ENCODE results near the gene ARGLU1. TPM values are rescaled to one million over a fixed set of nuclear protein-coding genes. Genes with fewer than 3 reads are reported as not detected.

The ARGLU1 gene
- total and polyA plus RNA-seq, 9 of the 15 experiments (the other 6 are each of a cell fraction or from before 2014, with no cell fraction given), result 19.3 to 99.9 (median 49.3) TPM

DNA sequence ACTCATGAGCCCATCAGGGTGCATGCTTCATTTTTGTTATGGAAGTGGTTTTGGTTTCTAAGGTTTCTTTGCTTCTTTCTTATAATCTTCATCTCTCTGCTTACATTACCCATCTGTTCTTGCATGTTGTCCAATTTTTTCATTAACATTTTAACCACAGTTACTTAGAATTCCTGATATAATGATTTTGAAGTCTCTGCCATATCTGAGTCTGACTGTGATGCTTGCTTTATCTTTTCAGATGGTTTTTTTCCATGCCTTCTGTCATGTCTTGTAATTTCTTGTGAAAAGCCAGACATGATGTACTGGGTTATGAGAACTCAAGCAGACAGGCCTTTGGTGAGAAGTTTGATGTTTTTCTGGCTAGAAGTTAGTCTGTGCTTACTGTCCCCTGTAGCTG, 8.0 kb upstream of the ARGLU1 start:
- BruUV-seq (replicated peaks), result no TSS peak
- H2AFZ ChIP-seq (ENCODE audit: low read depth, low read length), result no peak overlapping the region
- no peaks in the 10 kb centered on the region for H3K27me3 ChIP-seq (ENCODE audit: control insufficient read depth in 2 of 2, insufficient read depth in 2 of 2, low read length in 2 of 2)
- H3K27ac ChIP-seq (ENCODE audit: extremely low read depth, low read depth, low read length), result no peak overlapping the region
- in situ Hi-C loops (cut with MboI) (no loop called here), intact Hi-C loops (cut with micrococcal nuclease) (no loop called here)
- no peaks in the 10 kb centered on the region; a peak in 1 of 5 replicates for H3K4me1 ChIP-seq (replicated peaks in 1 of 2; ENCODE audit: control insufficient read depth in 2 of 2, insufficient read depth in 2 of 2, low read length in 2 of 2)
- ATAC-seq, result no peak
- no peak overlapping the region for H3K4me3 ChIP-seq
- H3K36me3 ChIP-seq (ENCODE audit: control insufficient read depth, insufficient read depth, low read length), result no peaks in the 10 kb centered on the region
- no peak overlapping the region for H3K4me2 ChIP-seq (ENCODE audit: insufficient read depth, low read length)
- no peaks in the 10 kb centered on the region for H3K79me2 ChIP-seq (ENCODE audit: control insufficient read depth, insufficient read depth, low read length)
- H3K9me3 ChIP-seq (replicated peaks; ENCODE audit: control insufficient read depth, insufficient read depth, low read depth, low read length), result no peaks in the 10 kb centered on the region
- no peaks in the 10 kb centered on the region for H3K9me1 ChIP-seq (ENCODE audit: control insufficient read depth, insufficient read depth, low read length)
- no peak for FAIRE-seq
- H3K9ac ChIP-seq (ENCODE audit: insufficient read depth in 1 of 2, low read depth in 2 of 2, low read length in 2 of 2), result no peak overlapping the region
- CTCF ChIA-PET (ENCODE audit: low intra/inter-chr PET ratio), result no interaction called here
- POLR2A ChIA-PET, result no interaction called here
- no peaks in the 10 kb centered on the region for H4K20me1 ChIP-seq (replicated peaks; ENCODE audit: control insufficient read depth, insufficient read depth, low read length)
- no peak for DNase-seq (ENCODE audit: extremely low read depth in 1 of 4, low spot score in 3 of 4)
- TF ChIP-seq ILK (tag; IDR thresholded peaks at IDR 0.05; ENCODE audit: borderline replicate concordance, low read depth) (no peak), GATAD2A (IDR thresholded peaks at IDR 0.05) (no peak), CBX8 (IDR thresholded peaks at IDR 0.05; ENCODE audit: borderline replicate concordance, extremely low read depth, low read depth, low read length, poor library complexity, severe bottlenecking) (no peak), NUFIP1 (IDR thresholded peaks at IDR 0.05; ENCODE audit: partially characterized antibody) (no peak), E4F1 (CRISPR knock-in tag; IDR thresholded peaks at IDR 0.05; ENCODE audit: borderline replicate concordance) (no peak), ZNF174 (CRISPR knock-in tag; IDR thresholded peaks at IDR 0.05) (no peak), GTF2B (IDR thresholded peaks at IDR 0.05; ENCODE audit: extremely low read depth, insufficient read length) (no peak), HDAC2 (IDR thresholded peaks at IDR 0.05) (no peak), STAG1 (CRISPR knock-in tag; IDR thresholded peaks at IDR 0.05; ENCODE audit: borderline replicate concordance) (no peak), C11orf30 (IDR thresholded peaks at IDR 0.05; ENCODE audit: low read depth) (no peak), FOXM1 (IDR thresholded peaks at IDR 0.05; ENCODE audit: low read depth) (no peak), FOXM1 (CRISPR knock-in tag; IDR thresholded peaks at IDR 0.05; ENCODE audit: low read depth) (no peak), ZNF146 (CRISPR knock-in tag; IDR thresholded peaks at IDR 0.05; ENCODE audit: unreplicated experiment) (no peak), TOE1 (IDR thresholded peaks at IDR 0.05; ENCODE audit: borderline replicate concordance) (no peak), TOE1 (CRISPR knock-in tag; IDR thresholded peaks at IDR 0.05; ENCODE audit: borderline replicate concordance, low read depth) (no peak), SIX5 (IDR thresholded peaks at IDR 0.05; ENCODE audit: borderline replicate concordance in 1 of 2, insufficient read depth in 1 of 2, low read depth in 1 of 2, low read length in 2 of 2) (no peak), SIN3A (IDR thresholded peaks at IDR 0.05; ENCODE audit: borderline replicate concordance in 2 of 2, control insufficient read depth in 1 of 2, low read depth in 2 of 2, low read length in 2 of 2) (no peak), NCOA6 (IDR thresholded peaks at IDR 0.05) (no peak), RCOR1 (IDR thresholded peaks at IDR 0.05; ENCODE audit: borderline replicate concordance in 1 of 2, low read depth in 2 of 2, low read length in 2 of 2) (no peak)
- TF ChIP-seq, protein P1, sequence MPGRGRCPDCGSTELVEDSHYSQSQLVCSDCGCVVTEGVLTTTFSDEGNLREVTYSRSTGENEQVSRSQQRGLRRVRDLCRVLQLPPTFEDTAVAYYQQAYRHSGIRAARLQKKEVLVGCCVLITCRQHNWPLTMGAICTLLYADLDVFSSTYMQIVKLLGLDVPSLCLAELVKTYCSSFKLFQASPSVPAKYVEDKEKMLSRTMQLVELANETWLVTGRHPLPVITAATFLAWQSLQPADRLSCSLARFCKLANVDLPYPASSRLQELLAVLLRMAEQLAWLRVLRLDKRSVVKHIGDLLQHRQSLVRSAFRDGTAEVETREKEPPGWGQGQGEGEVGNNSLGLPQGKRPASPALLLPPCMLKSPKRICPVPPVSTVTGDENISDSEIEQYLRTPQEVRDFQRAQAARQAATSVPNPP (IDR thresholded peaks at IDR 0.05; ENCODE audit: borderline replicate concordance, insufficient read depth, insufficient read length), result no peak
